HepG2 (cell line): ENCODE measurements around the gene CYP11A1.
"Not testable (repeated sequence)": the region's sequence is repeated elsewhere in the genome, so short reads cannot be mapped to it uniquely, and the experiment has no call there.

Experiments used
- SCMH1 ChIP-seq: sonication (generic); formaldehyde crosslinking; IDR thresholded peaks from 2 replicates; pipeline ENCODE4 v1.9.0; 2021; ENCODE audit warnings: missing genetic modification reagents, mild to moderate bottlenecking, borderline replicate concordance
- TF ChIP-seq, protein P1 (sequence below), 2 experiments: IDR thresholded peaks; 2 replicates each; pipeline ENCODE4 v1.6.1; 2011 to 2012; ENCODE audit warnings: low read length in 2 of 2, borderline replicate concordance in 1 of 2, low read depth in 1 of 2, mild to moderate bottlenecking in 1 of 2, moderate library complexity in 1 of 2

DNA sequence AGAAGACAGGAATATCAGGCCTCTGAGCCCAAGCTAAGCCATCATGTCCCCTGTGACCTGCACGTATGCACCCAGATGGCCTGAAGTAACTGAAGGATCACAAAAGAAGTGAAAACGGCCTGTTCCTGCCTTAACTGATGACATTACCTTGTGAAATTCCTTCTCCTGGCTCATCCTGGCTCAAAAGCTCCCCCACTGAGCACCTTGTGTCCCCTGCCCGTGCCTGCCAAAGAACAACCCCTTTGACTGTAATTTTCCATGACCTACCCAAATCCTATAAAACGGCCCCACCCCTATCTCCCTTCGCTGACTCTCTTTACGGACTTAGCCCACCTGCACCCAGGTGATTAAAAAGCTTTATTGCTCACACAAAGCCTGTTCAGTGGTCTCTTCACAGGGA is 8.1 kb downstream of the CYP11A1 start:
- TF ChIP-seq SCMH1 (CRISPR knock-in tag): not testable (repeated sequence)
- TF ChIP-seq, protein P1, sequence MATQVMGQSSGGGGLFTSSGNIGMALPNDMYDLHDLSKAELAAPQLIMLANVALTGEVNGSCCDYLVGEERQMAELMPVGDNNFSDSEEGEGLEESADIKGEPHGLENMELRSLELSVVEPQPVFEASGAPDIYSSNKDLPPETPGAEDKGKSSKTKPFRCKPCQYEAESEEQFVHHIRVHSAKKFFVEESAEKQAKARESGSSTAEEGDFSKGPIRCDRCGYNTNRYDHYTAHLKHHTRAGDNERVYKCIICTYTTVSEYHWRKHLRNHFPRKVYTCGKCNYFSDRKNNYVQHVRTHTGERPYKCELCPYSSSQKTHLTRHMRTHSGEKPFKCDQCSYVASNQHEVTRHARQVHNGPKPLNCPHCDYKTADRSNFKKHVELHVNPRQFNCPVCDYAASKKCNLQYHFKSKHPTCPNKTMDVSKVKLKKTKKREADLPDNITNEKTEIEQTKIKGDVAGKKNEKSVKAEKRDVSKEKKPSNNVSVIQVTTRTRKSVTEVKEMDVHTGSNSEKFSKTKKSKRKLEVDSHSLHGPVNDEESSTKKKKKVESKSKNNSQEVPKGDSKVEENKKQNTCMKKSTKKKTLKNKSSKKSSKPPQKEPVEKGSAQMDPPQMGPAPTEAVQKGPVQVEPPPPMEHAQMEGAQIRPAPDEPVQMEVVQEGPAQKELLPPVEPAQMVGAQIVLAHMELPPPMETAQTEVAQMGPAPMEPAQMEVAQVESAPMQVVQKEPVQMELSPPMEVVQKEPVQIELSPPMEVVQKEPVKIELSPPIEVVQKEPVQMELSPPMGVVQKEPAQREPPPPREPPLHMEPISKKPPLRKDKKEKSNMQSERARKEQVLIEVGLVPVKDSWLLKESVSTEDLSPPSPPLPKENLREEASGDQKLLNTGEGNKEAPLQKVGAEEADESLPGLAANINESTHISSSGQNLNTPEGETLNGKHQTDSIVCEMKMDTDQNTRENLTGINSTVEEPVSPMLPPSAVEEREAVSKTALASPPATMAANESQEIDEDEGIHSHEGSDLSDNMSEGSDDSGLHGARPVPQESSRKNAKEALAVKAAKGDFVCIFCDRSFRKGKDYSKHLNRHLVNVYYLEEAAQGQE (IDR thresholded peaks at IDR 0.05; ENCODE audit: borderline replicate concordance in 1 of 2, low read depth in 1 of 2, low read length in 2 of 2): not testable (repeated sequence)
